ENCODE data around the gene POLH.

POLH gene

GRCh38 chr6:43610431-43610830 lies 34.4 kb downstream of the POLH start:
- TF ChIP-seq, protein P1, sequence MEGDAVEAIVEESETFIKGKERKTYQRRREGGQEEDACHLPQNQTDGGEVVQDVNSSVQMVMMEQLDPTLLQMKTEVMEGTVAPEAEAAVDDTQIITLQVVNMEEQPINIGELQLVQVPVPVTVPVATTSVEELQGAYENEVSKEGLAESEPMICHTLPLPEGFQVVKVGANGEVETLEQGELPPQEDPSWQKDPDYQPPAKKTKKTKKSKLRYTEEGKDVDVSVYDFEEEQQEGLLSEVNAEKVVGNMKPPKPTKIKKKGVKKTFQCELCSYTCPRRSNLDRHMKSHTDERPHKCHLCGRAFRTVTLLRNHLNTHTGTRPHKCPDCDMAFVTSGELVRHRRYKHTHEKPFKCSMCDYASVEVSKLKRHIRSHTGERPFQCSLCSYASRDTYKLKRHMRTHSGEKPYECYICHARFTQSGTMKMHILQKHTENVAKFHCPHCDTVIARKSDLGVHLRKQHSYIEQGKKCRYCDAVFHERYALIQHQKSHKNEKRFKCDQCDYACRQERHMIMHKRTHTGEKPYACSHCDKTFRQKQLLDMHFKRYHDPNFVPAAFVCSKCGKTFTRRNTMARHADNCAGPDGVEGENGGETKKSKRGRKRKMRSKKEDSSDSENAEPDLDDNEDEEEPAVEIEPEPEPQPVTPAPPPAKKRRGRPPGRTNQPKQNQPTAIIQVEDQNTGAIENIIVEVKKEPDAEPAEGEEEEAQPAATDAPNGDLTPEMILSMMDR (IDR thresholded peaks at IDR 0.05) = no peak

- TF ChIP-seq, protein P1 (IDR thresholded peaks at IDR 0.05) = no peak
These were observed 37.9 kb downstream of the POLH start for GRCh38 chr6:43613721-43614395.

DNA sequence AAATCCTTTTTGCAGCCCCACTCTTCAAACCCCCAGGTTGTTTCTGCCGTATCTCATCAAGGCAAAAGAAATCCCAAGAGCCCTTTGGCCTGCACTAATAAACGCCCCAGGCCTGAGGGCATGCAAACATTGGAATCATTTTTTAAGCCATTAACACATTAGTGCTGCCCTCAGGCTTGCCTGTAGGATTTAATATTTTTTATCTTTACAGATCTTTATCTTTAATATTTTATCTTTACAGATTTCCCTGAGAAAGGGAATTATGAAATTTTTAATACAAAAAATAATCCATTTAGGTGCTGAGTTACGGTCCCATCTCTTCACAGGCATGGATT lies 38.4 kb downstream of the POLH start:
- TF ChIP-seq, protein P1 (IDR thresholded peaks at IDR 0.05) = no peak

DNA sequence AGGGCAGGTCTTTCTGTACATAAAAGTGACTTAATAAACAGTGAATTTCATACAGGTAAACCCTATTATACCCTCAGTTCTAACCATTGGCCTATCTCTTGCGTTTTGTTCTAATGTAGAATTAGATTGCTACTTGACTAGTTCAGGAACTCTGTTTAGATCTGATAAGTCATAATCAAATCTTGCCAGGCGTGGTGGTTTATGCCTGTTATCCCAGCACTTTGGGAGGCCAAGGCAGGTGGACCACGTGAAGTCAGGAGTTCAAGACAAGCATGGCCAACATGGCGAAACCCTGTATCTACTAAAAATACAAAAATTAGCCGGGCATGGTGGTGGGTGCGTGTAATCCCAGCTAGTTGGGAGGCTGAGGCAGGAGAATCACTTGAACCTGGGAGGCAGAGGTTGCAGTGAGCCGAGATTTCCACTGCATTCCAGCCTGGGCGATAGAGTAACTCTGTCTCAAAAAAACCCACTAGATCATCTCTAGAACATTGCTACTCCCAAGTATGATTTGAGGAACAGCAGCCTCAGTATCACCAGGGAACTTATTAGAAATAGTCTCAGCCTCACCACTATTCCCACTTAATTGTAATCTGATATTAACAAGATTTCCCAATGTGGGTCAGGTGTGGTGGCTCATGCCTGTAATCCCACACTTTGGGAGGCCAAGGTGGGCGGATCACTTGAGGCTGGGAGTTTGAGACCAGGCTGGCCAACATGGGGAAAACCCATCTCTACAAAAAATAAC lies 40.9 kb downstream of the POLH start:
- TF ChIP-seq, protein P1 (IDR thresholded peaks at IDR 0.05) = no peak

DNA sequence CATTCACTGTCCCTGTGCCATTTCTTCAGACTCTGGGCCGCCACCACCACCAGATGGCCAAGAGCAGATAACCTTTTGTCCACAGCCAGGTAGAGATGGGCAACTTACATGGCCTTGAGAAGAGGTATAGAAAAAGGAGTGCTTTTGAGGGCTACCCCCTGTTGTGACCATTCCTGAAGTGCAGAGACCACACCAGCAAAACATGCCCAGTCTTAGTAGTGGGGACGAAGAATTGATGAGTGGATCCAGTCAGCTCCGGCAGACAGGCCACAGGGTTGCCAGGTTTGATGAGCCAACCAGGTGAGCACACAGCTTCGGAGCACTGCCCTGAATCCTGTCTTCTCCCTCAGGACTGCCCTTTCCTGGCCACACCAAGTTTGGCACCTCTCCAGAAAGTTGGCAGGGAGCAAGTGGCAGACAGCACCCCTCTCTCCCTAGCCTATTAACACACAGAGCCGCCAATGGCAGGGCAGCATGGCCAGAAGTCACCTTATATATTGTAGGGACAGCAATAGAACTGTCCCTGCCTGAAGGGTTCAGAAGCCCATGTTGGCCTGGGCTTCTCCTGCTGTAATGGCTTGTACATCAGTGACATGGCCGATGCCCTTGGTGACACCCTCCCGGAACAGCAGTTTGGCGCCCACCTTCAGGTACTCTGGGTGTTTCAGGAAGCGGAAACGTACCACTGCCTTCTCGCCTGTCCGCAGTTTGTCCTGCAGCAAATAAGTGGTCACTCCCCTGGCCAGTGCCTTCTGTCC lies 45.3 kb downstream of the POLH start:
- TF ChIP-seq, protein P1 (IDR thresholded peaks at IDR 0.05) = no peak

DNA sequence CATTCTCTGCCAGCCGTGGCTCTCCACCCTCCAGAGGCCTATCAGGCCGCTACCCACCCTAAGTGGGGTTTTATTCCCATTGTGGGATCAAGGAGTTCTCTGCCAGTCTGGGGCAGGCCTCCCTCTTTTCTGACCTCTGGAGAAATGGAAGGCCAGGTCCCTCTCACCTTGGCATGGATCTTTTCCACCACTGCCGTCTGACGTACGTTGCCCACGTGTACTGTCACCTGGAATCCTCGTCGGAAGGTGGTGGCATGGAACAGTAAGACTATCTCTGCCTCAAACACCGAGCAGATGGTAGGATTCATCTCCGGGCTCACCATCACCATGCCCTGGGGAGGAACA lies 45.8 kb downstream of the POLH start:
- TF ChIP-seq, protein P1 (IDR thresholded peaks at IDR 0.05) = no peak

- TF ChIP-seq, protein P1 (IDR thresholded peaks at IDR 0.05) = no peak
These were observed 46.6 kb downstream of the POLH start for GRCh38 chr6:43622541-43622940.

Measured in LNCAP (cell line).